IMR-90 (cell line): ENCODE data around the gene DAB1. TPM values are rescaled to one million over a fixed set of nuclear protein-coding genes. Genes with fewer than 3 reads are reported as not detected.

Experiments
- ATAC-seq: fragments of 200-7000 bp; cut with Tn5 transposase; 2 replicates; pipeline ENCODE4 v1.9.1; 2020; ENCODE audit warnings: low read depth, mild to moderate bottlenecking, moderate library complexity
- BruUV-seq: library from RNA; stranded (reverse); fragments of 400-500 nt; replicated peaks from 2 replicates; lab custom pipeline; 2021; lab: Mats Ljungman, UMichigan
- CTCF ChIA-PET: fragments of 300-600 bp; formaldehyde crosslinking; extraction: SDS; loops from one replicate; lab custom pipeline; 2021; ENCODE audit warnings: antibody characterized with exemption; lab: Yijun Ruan, JAX
- POLR2A ChIA-PET: fragments of 300-600 bp; sonication (Branson Sonifier 250); formaldehyde crosslinking; loops from one replicate; lab custom pipeline; 2022; ENCODE audit warnings: antibody characterized with exemption; ENCODE audit not compliant: unreplicated experiment; lab: Charles Lee
- DNase-seq: peaks from one replicate; pipeline ENCODE4 v3.0.0; 2013
- H2AFZ ChIP-seq: replicated peaks from 2 replicates; pipeline ENCODE3; 2013; ENCODE audit warnings: low read length, mild to moderate bottlenecking; ENCODE audit not compliant: poor library complexity
- H2AK5ac ChIP-seq: 2 replicates; pipeline ENCODE4 v1.6.1; 2013; ENCODE audit warnings: low read depth, low read length, inconsistent platforms
- H2AK9ac ChIP-seq: replicated peaks from 2 replicates; pipeline ENCODE3; 2013; ENCODE audit warnings: mild to moderate bottlenecking, low read depth, low read length, moderate library complexity; ENCODE audit not compliant: poor library complexity
- H2BK120ac ChIP-seq: 2 replicates; pipeline ENCODE4 v1.6.1; 2013; ENCODE audit warnings: low read depth, low read length, inconsistent platforms
- H2BK15ac ChIP-seq: 3 replicates; pipeline ENCODE4 v1.6.1; 2013; ENCODE audit warnings: low read depth, low read length, inconsistent platforms
- H2BK20ac ChIP-seq: 2 replicates; pipeline ENCODE4 v1.6.1; 2013; ENCODE audit warnings: low read depth, mild to moderate bottlenecking, inconsistent platforms, low read length, moderate library complexity
- H2BK5ac ChIP-seq: 2 replicates; pipeline ENCODE4 v1.6.1; 2013; ENCODE audit warnings: mild to moderate bottlenecking, low read depth, low read length, inconsistent platforms; ENCODE audit not compliant: poor library complexity, severe bottlenecking
- H3K14ac ChIP-seq: replicated peaks from 2 replicates; pipeline ENCODE4 v1.6.1; 2013; ENCODE audit warnings: low read depth, low read length, inconsistent platforms
- H3K18ac ChIP-seq: 2 replicates; pipeline ENCODE4 v1.6.1; 2013; ENCODE audit warnings: low read depth, low read length, control low read depth
- H3K23ac ChIP-seq: 2 replicates; pipeline ENCODE4 v1.6.1; 2013; ENCODE audit warnings: low read depth, low read length, inconsistent platforms
- H3K27ac ChIP-seq: 2 replicates; pipeline ENCODE4 v1.5.1; 2013; ENCODE audit warnings: mild to moderate bottlenecking, control low read depth, low read length; ENCODE audit not compliant: insufficient read depth
- H3K27me3 ChIP-seq: 2 replicates; pipeline ENCODE4 v1.6.1; 2013; ENCODE audit warnings: low read length; ENCODE audit not compliant: control insufficient read depth, insufficient read depth
- H3K36me3 ChIP-seq: 2 replicates; pipeline ENCODE4 v1.6.1; 2013; ENCODE audit warnings: low read length, mixed read lengths; ENCODE audit not compliant: control insufficient read depth, insufficient read depth
- H3K4ac ChIP-seq: 2 replicates; pipeline ENCODE4 v1.6.1; 2013; ENCODE audit warnings: low read depth, low read length, inconsistent platforms
- H3K4me1 ChIP-seq: 2 replicates; pipeline ENCODE4 v1.6.1; 2013; ENCODE audit warnings: low read length, mixed read lengths; ENCODE audit not compliant: control insufficient read depth, insufficient read depth
- H3K4me2 ChIP-seq: 2 replicates; pipeline ENCODE4 v1.6.1; 2013; ENCODE audit warnings: low read depth, mild to moderate bottlenecking, control low read depth, low read length, moderate library complexity
- H3K4me3 ChIP-seq: 2 replicates; pipeline ENCODE4 v1.5.1; 2013; ENCODE audit warnings: low read depth, mild to moderate bottlenecking, control low read depth, low read length, moderate library complexity; ENCODE audit not compliant: insufficient read depth
- H3K56ac ChIP-seq: 2 replicates; pipeline ENCODE4 v1.6.1; 2013; ENCODE audit warnings: low read length, inconsistent platforms; ENCODE audit not compliant: insufficient read depth; ENCODE audit errors: extremely low read depth
- H3K79me1 ChIP-seq, 2 experiments: 2 replicates each; pipeline ENCODE4 v1.6.1; 2013; ENCODE audit warnings: low read length in 2 of 2, inconsistent platforms in 1 of 2, low read depth in 1 of 2
- H3K9ac ChIP-seq: 2 replicates; pipeline ENCODE4 v1.6.1; 2013; ENCODE audit warnings: low read depth, low read length, control low read depth
- H3K9me1 ChIP-seq: 2 replicates; pipeline ENCODE4 v1.6.1; 2013; ENCODE audit warnings: low read length, inconsistent platforms; ENCODE audit not compliant: insufficient read depth
- H3K9me3 ChIP-seq: 2 replicates; pipeline ENCODE4 v1.6.1; 2013; ENCODE audit warnings: low read length; ENCODE audit not compliant: control insufficient read depth, insufficient read depth
- H4K20me1 ChIP-seq: 2 replicates; pipeline ENCODE4 v1.6.1; 2013; ENCODE audit warnings: low read length, inconsistent platforms; ENCODE audit not compliant: insufficient read depth
- H4K5ac ChIP-seq: 2 replicates; pipeline ENCODE4 v1.6.1; 2013; ENCODE audit warnings: mild to moderate bottlenecking, low read depth, low read length, control low read depth
- H4K8ac ChIP-seq, 2 experiments: 2 replicates each; pipeline ENCODE4 v1.6.1; 2013; ENCODE audit warnings: low read depth in 2 of 2, low read length in 2 of 2, control low read depth in 1 of 2, inconsistent platforms in 1 of 2
- H4K91ac ChIP-seq: 2 replicates; pipeline ENCODE4 v1.6.1; 2013; ENCODE audit warnings: low read depth, low read length, inconsistent platforms; ENCODE audit not compliant: insufficient read depth
- BHLHE40 ChIP-seq: fragments of 150-350 bp; IDR thresholded peaks from 2 replicates; pipeline ENCODE4 v1.6.1; 2016; ENCODE audit warnings: mild to moderate bottlenecking, low read depth, low read length
- CEBPB ChIP-seq: IDR thresholded peaks from 2 replicates; pipeline ENCODE4 v1.6.1; 2012; ENCODE audit warnings: low read depth, low read length, improper control_type of control experiment
- CHD1 ChIP-seq: IDR thresholded peaks from 2 replicates; pipeline ENCODE4 v1.6.1; 2012; ENCODE audit warnings: low read depth, low read length, improper control_type of control experiment
- CTCF ChIP-seq: conservative IDR thresholded peaks from 2 replicates; pipeline ENCODE4 v1.5.1; 2012; ENCODE audit warnings: mild to moderate bottlenecking, low read depth, low read length, improper control_type of control experiment
- ELK1 ChIP-seq: fragments of 150-350 bp; IDR thresholded peaks from 2 replicates; pipeline ENCODE4 v1.6.1; 2016; ENCODE audit warnings: low read depth, mild to moderate bottlenecking, low read length, moderate library complexity, borderline replicate concordance
- FOS ChIP-seq: fragments of 150-350 bp; IDR thresholded peaks from 2 replicates; pipeline ENCODE4 v1.6.1; 2016; ENCODE audit warnings: low read depth, low read length
- MAFK ChIP-seq: IDR thresholded peaks from 2 replicates; pipeline ENCODE4 v1.6.1; 2012; ENCODE audit warnings: low read depth, low read length, improper control_type of control experiment
- MAZ ChIP-seq: IDR thresholded peaks from 2 replicates; pipeline ENCODE4 v1.6.1; 2012; ENCODE audit warnings: low read depth, mild to moderate bottlenecking, low read length, improper control_type of control experiment, moderate library complexity, borderline replicate concordance
- MXI1 ChIP-seq: IDR thresholded peaks from 2 replicates; pipeline ENCODE4 v1.6.1; 2012; ENCODE audit warnings: low read depth, mild to moderate bottlenecking, low read length, moderate library complexity, borderline replicate concordance
- NFE2L2 ChIP-seq: fragments of 150-350 bp; IDR thresholded peaks from 2 replicates; pipeline ENCODE4 v1.6.1; 2016; ENCODE audit warnings: low read depth, mild to moderate bottlenecking, low read length
- POLR2A ChIP-seq: IDR thresholded peaks from 2 replicates; pipeline ENCODE4 v1.6.1; 2012; ENCODE audit warnings: mild to moderate bottlenecking, low read depth, low read length
- RAD21 ChIP-seq: IDR thresholded peaks from 2 replicates; pipeline ENCODE4 v1.6.1; 2012; ENCODE audit warnings: low read length, improper control_type of control experiment
- RCOR1 ChIP-seq: IDR thresholded peaks from 2 replicates; pipeline ENCODE4 v1.6.1; 2012; ENCODE audit warnings: mild to moderate bottlenecking, low read length, improper control_type of control experiment; ENCODE audit not compliant: insufficient replicate concordance
- RFX5 ChIP-seq: IDR thresholded peaks from 2 replicates; pipeline ENCODE4 v1.8.0; 2012; ENCODE audit warnings: low read depth, mild to moderate bottlenecking, low read length, moderate library complexity
- WGBS, 2 experiments: methylation state at CpG; one replicate each; pipeline versions ENCODE4 v1.1.5 to v1.1.7; 2013; ENCODE audit warnings: missing lambda C conversion rate in 2 of 2; ENCODE audit not compliant: insufficient read length in 1 of 2; ENCODE audit errors: extremely low coverage in 2 of 2; 5-methylcytosine and 5-hydroxymethylcytosine counted together
- dilution Hi-C: fragments of 300-500 bp; cut with HindIII; formaldehyde crosslinking; loops from one replicate; pipeline ENCODE4 v1.14.3; 2018; ENCODE audit warnings: low sequenced_read_pairs; ENCODE audit not compliant: unreplicated experiment
- in situ Hi-C: fragments of 300-500 bp; cut with MboI; formaldehyde crosslinking; loops from 3 replicates; pipeline ENCODE4 v1.14.3; 2019; ENCODE audit warnings: low sequenced_read_pairs, inconsistent platforms, mixed read lengths
- intact Hi-C: fragments of 100-400 bp; cut with micrococcal nuclease; formaldehyde crosslinking; loops from 2 replicates; pipeline ENCODE4 v1.10.0; 2022
- polyA plus RNA-seq, 3 experiments: library from polyadenylated mRNA; depleted of rRNA; stranded (reverse); fragments of >200 nt; gene quantifications; 2 replicates each; pipeline ENCODE4 v1.2.3, GENCODE V29; 2012; ENCODE audit warnings: low replicate concordance in 1 of 3
- total RNA-seq: library from RNA; depleted of rRNA; stranded (reverse); fragments of >200 nt; gene quantifications from 2 replicates; pipeline ENCODE4 v1.2.3, GENCODE V29; 2012

The DAB1 gene
- total and polyA plus RNA-seq, 2 of the 4 experiments (the other 2 are of a cell fraction), result 0.18 to 0.41 TPM

- no peak overlapping the region for H2AK9ac ChIP-seq
- H3K4me1 ChIP-seq, result no peaks in the 10 kb centered on the region
- no peak overlapping the region for H3K14ac ChIP-seq
- no peak for TF ChIP-seq RCOR1
- TF ChIP-seq MAFK, result no peak
- TF ChIP-seq RAD21, result no peak
- no peak for TF ChIP-seq ELK1
- no peak for TF ChIP-seq CHD1
- no peak for TF ChIP-seq CEBPB
- TF ChIP-seq BHLHE40, result no peak
- no peak for TF ChIP-seq NFE2L2
- no peak for TF ChIP-seq CTCF
- no peak for TF ChIP-seq POLR2A
- no peak for TF ChIP-seq RFX5
- TF ChIP-seq FOS, result no peak
- no peak for TF ChIP-seq MAZ
- no peak for TF ChIP-seq MXI1
- no peak overlapping the region for H3K18ac ChIP-seq
- no peak overlapping the region for H3K4ac ChIP-seq
- dilution Hi-C loops (no loop called here), in situ Hi-C loops (no loop called here), intact Hi-C loops (no loop called here)
- H3K36me3 ChIP-seq, result no peaks in the 10 kb centered on the region
- H3K9me1 ChIP-seq, result no peaks in the 10 kb centered on the region
- no peak overlapping the region for H3K23ac ChIP-seq
- no peak overlapping the region for H2BK20ac ChIP-seq
- H4K8ac ChIP-seq, result no peak overlapping the region
- no peak overlapping the region for H3K27ac ChIP-seq
- no peak overlapping the region for H2BK5ac ChIP-seq
- DNase-seq (no peak), ATAC-seq (no peak)
- BruUV-seq, result no TSS peak
- H2AFZ ChIP-seq, result no peak overlapping the region
- H3K4me2 ChIP-seq, result no peak overlapping the region
- CTCF ChIA-PET, result interaction anchor here (1.0 kb wide), 1 partner anchor 9 kb away, joined by 3 read pairs; no protein-coding TSS in a partner anchor
- no peak overlapping the region for H3K56ac ChIP-seq
- no peaks in the 10 kb centered on the region for H3K79me1 ChIP-seq
- no CpG with 5 or more reads among the region's 5 CpGs for WGBS, 2 experiments
- H2BK120ac ChIP-seq, result no peak overlapping the region
- no peak overlapping the region for H3K4me3 ChIP-seq
- H4K91ac ChIP-seq, result no peak overlapping the region
- no peak overlapping the region for H3K9ac ChIP-seq
- no peaks in the 10 kb centered on the region for H4K20me1 ChIP-seq
- no peaks in the 10 kb centered on the region for H3K9me3 ChIP-seq
- no peak overlapping the region for H2BK15ac ChIP-seq
- no peak overlapping the region for H2AK5ac ChIP-seq
- POLR2A ChIA-PET, result no interaction called here
- no peaks in the 10 kb centered on the region; the same call in 1 of the 2 replicates for H3K27me3 ChIP-seq
- H4K5ac ChIP-seq, result no peak overlapping the region
Measured at GRCh38 chr1:57451516-57451915, 27.7 kb upstream of the DAB1 start.
